Epidermal melanocyte (primary cell): Measurements from ENCODE around the gene GNG4.
"Not testable (repeated sequence)": the region's sequence is repeated elsewhere in the genome, so short reads cannot be mapped to it uniquely, and the experiment has no call there.

Experiments used
- DNase-seq: peaks from one replicate; pipeline ENCODE4 v3.0.0; 2011; ENCODE audit warnings: low spot score; ENCODE audit not compliant: insufficient read length

The GNG4 gene

DNA sequence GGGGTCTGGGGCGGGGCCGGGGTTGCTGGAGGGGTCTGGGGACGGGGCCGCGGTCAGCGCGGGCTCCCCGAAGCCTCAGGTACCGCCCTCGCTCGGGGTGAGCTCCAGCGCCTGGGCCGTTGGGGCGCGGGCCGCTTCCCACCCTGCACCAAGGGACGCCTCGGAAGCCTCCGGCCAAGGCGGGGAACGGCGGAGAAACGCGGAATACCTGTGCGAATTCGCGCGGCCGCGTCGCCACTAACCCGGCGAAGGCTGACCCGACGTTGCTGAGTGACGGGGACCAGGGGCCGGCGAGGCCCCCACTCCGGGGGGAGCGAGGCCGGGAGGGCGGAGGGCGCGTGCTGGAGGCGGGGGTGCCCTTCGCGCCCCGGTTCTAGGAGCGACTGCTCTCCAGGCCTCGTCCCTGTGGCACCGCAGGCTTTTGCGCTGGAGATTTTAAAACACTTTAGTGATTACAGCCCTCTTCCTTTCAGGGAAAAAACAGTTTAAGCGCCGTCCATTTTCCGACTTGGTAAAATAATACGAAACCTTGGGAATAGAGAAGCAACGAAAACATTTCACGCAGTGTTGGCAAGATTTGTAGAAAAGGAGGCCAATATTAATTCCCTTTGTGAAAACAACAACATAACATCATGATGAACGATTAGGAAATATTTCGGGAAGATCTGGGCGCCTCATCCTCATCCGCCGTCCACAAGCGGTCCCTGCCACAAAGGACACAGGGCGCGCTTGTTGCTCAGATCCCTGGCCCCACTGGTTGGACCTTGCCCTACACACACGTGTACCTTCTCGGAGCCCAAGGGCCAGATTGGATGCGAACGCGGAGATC lies 971 bp upstream of the GNG4 start:
- DNase-seq, result no peak

DNA sequence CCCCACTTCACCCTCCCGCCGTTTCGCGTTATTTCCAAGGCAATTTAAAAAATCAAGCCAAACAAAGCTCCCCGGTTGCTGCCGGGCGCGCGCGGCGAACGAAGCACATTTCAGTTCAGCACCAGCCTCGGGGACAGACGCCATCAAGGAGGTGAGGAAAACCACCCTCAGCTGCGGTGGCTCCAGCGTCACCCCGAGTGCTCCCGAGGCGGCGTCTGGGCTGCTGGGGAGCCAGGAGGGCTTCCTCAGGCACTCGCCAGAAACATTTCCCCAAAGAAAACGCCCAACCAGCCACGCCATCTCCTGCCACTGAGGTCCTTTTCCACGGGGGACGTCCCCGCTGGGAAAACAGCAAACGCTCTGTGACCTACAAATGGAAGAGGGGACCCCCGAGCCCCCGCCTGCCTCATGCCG lies 623 bp downstream of the GNG4 start:
- peak; percentile 36 for DNase-seq

DNA sequence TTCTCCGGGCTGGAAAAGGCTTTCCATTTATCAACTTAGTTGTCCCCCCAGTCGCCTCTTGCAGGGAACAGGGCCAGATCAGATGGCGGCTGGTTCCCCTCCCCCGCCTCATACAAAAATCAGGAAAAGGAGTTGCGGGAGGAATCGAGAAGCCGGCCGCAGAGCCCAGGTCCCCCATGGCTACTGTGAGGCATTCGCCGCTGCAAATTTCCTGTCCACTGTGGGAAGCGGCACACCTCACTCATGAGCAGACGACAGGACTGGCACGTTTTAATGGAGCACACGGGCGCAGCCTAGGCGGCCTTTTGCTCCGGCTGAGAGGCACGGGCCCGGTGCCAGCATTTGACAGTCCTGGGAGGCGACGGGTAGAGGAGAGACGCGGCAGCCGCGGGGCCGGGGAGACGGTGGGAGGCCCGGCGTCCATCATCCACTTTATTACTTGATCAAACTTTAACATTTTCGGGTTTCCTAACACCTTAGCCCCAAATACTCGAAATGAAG lies 1.1 kb downstream of the GNG4 start:
- no peak for DNase-seq

DNA sequence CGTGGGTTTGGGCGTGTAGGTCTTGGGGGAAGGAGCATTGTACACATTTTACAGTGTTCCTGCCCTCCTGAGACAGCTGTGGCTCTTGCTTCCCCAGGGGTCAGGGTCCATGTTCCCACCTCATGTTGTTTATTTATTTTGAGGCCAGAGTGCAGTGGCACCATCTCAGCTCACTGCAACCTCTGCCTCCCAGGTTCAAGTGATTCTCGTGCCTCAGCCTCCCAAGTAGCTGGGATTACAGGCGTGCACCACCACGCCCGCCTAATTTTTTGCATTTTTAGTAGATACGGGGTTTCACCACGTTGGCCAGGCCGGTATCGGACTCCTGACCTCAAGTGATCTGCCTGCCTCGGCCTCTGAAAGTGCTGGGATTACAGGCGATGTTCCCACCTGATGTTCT lies 2.0 kb downstream of the GNG4 start:
- DNase-seq, result not testable (repeated sequence)

DNA sequence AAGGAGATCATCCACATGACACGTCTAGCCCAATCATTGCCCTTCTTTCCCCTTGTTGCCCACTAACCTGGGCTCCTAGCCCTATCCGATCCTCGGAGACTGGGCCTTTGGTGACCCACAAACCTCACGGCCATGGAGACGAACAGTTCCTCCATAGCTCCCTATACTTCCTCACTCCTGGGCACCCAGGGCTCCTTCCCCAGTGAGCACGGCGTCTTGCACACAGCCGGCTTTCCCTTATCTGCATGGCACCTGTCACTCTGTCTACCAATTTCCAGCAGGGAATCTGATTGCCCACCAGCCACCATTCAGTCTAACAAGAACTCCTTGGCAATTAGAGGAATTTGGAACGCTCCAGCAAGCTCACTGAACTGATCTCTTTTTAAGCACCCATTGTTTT lies 3.1 kb downstream of the GNG4 start:
- DNase-seq, result no peak

DNA sequence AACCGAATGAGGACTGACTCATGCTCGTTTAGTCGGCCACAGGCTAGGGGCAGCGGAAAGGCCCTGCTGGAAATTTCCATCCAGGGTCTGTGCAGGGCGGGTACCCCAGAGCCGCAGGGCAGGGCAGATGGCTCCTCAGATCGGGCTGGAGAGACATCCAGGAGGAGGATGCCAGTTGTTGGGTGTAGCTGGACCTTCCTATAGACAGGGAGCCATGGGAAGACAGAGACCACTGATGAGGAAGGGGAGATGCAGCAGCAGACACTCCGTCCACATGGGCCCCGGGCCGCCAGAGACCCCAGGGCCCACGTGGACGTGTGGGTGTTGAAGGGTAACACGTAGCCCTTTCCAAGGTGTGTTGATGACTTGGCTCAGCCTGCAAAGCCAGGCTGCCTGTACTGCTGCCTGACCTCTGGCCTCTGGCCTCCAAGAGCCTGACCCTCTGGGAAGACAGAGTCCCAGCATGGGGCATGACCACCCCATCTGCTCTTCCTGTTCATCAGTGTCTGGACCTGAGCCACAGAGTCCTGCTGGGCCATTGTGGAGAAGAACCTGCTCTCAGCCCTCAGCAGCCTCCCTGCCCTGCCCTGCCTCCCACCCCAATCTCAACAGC lies 4.8 kb downstream of the GNG4 start:
- no peak for DNase-seq

DNA sequence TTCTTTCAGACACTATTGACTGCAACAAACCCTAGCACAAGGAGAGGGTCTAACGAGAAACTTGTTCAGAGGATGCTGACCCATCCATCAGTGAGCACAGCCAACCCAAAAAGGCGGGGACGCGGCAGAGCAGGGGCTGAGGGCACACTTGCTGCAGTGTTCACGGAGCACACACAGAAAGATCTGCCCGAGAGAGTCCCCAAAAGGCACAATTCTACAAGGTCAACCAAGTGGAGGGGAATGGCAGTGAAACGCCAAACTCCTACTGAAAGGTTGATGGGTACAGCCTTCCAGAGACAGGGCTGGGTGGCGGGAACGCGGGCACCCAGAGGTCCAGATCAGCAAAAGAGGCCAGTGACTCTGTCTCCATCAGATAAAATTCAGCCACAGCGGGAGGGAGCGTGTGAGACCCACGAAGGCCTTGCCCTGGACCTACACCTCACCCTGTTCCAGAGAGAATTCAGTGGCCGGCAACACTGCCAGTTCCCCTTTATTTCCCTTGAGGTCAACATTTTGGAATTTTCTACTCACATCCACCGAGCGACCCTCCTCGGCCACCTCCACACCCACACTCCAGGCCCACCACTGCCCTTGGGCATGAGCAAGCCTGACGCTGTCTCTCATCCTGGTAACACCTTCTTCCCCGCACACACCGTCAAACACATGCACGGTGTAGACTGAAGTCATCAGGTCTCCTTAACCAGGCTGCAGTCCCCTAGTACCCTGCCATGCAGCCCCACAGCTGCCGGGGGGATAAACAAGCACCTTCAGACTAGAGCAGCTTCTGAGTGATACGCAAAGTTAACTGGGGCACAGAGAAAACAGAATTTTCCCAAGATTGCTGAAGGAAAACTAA lies 5.5 kb downstream of the GNG4 start:
- DNase-seq, result no peak

DNA sequence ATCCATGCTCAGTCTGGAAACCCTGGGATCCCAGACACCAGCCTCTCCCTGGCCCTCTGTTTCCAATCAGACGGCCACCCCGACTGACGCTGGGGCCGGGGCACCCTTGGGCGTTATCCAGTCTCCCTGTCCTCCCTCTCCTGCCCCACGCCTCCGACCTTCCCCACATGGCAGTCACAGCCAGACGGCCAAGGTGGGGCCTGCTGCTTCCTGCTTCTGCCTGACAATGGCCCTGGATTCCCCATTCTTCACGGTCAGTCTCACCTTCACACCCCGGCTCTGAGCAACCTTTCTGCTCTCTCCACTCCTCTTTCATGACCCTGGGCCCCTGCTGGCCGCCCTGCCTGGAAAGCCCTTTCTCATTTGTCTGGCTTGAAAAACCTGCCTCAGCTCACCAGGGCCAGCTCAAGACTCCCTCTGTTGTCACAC lies 6.6 kb downstream of the GNG4 start:
- no peak for DNase-seq

DNA sequence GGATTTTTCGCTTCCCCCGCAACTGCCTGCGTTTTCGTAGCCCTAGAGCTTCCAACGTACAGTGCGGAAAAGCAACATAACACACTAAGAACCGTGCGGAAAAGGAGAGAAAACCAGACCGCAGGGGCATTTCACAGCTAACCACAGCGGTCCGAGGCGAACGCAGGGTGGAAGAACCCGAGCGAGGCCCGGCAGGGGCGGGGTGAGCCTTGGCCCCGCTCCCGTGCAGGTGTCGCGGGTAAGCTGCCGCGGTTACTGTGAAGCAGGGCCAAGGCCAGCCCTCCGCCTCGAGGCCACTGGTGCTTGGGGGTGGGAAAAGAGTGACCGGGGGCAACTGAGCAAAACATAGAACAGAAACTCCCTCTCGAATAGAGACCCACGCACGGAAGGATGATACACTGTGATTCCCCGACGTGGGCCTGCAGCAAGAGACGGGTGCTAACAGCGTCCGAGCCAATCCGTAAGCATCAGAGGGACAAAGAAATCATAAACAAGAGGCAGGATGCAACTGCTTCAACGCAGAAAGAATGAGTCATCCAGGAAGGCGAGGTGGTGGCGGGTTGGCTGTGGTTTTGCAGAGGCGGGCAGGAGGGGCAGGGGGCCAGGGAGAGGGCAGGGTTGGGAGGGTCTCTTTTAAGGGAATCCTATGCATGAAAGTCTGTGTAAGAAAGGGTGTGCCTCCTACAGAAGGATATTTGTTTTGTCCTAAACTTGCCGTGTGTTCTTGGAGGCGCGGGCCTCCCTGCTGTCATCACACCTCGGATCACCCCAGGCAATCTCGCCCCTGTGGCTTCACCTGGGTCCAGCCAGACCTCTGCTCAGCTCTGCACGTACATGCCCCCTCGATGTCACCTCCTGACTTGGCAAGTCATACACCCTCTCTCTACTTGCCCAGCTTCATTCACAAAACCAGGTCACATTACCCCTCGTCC lies 7.3 kb downstream of the GNG4 start:
- DNase-seq, result no peak

DNA sequence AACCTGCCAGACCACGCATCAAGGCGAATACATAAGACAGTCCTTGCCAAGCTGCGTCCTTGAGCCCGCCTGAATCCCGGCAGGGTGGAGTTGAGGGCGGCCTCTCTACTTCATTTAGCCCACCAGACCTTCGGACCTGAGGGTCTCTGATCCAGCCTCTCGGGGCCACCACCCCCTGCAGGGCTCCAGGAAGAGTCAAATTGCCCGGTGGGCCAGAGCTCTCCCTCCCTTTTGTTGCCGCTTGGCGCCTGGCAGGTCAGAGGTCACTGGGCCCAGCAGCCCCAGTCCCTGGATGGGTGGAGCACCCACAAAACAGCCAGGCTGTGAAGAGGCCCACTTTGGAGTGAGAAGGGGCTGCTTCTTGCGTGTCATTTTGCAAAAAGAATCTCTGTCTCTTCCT lies 9.0 kb downstream of the GNG4 start:
- no peak for DNase-seq

DNA sequence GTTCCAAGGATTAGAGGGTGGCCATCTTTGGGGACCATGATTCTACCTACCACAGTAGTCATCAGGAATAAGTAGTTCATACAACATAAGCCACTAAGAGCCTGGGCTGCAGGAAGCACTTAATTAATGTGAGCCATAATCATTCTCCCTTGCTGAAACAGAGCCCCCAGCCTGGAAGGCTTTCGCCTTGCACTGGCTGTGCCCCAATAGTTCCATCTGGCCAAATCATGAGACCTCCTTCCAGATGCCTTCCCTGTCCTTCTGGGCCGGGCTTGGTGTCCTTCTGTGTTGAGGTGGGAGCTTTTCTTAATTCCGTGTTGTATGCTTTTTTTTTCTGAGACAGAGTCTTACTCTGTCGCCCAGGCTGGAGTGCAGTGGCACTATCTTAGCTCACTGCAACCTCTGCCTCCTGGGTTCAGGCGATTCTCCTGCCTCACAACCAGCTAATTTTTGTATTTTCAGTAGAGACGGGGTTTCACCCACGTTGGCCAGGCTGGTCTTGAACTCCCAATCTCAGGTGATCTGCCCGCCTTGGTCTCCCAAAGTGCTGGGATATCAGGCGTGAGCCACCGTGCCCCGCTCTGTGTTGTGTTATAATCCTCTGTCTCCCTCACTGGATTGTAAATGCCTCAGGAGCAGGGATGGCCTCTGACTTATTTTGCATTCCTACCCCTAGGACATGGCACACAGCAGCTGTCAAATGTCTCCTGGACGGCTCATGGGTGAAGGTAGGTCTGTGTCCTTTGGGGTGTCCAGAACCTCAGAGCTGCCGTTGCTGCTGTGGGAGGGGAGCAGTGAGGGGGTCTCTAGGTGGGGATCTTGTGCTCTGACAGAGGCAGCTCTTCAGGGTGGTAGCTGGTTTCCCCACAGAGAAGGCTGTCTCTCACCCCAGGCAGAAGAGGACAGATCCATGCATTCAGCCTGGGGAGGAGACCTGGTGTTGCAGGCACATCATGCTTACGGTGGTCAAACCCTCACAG lies 10.1 kb downstream of the GNG4 start:
- no peak for DNase-seq

DNA sequence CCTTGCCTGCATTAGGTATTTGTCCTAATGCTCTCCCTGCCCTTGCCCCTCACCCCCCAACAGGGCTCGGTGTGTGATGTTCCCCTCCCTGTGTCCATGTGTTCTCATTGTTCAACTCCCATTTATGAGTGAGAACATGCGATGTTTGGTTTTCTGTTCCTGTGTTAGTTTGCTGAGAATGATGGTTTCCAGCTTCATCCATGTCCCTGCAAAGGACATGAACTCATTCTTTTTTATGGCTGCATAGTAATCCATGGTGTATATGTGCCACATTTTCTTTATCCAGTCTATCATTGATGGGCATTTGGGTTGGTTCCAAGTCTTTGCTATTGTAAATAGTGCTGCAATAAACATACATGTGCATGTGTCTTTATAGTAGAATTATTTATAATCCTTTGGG lies 11.0 kb downstream of the GNG4 start:
- not testable (repeated sequence) for DNase-seq

DNA sequence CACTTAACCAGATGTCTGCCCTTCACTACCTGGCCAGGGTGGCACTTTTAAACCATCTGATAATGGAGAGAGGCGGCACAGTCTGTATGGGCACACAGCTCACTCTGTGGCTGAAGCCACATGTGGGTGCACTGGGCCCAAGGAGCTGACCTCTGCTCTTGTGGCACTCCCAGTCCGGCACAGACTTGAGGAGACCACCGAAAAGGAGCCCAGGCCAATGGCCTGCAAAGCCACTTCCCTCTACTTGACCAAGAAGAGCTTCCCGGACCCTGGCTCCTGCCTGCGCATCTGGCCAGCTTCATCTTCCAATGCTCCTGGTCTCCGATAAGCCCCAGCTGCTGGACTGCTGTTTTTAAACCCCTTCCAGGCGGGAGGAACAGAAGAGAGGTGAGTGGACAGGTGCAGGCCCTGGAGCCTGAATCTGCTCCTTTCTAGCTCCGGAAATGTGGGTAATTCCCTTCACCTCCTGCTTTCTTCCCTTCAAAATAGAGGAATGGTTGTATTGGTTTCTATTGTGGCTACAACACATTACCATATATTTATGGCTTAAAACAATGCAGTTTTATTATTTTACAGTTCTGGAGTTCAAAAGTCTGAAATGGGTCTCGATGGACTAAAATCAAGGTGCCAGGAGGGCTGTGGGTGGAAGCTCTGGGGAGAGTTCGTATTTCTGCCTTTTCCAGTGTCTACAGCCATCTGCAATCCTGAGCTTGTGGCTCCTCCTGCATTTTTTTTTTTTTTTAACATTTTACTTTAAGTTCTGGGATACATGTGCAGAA lies 11.6 kb downstream of the GNG4 start:
- no peak for DNase-seq

DNA sequence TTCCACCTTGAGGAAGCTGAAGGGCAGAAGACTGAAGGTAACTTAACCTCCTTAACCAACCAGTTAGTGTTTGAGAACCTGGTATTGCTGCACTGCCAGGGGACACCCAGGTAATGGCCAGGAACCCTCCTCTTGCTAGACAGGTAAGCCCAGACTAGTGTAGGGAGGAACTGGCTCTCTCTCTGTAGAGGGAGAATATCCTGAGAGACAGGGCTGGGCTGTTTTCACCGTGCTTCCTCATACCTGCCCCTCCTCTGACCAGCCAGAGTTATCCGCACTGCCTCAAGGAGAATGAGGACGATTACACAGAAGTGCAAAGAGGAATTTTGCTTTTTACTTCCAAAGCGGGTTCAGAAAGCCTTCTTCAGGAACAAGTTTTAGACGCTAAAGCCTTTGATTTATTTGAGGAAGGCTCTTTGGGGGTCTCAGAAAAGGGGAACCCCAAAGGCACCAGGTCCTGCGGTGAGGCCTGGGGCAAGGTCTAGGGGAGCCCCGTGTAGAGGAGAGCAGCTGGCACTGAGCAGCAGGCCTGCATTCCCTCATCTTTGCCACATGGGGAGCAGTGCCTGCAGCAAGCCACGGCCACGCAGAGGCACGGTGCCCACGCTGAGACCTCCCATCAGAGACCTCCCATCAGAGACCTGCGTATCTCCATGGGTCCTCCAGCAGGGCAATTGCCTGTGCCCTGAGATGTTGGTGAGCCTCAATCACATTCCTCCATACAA lies 13.5 kb downstream of the GNG4 start:
- DNase-seq, result no peak

DNA sequence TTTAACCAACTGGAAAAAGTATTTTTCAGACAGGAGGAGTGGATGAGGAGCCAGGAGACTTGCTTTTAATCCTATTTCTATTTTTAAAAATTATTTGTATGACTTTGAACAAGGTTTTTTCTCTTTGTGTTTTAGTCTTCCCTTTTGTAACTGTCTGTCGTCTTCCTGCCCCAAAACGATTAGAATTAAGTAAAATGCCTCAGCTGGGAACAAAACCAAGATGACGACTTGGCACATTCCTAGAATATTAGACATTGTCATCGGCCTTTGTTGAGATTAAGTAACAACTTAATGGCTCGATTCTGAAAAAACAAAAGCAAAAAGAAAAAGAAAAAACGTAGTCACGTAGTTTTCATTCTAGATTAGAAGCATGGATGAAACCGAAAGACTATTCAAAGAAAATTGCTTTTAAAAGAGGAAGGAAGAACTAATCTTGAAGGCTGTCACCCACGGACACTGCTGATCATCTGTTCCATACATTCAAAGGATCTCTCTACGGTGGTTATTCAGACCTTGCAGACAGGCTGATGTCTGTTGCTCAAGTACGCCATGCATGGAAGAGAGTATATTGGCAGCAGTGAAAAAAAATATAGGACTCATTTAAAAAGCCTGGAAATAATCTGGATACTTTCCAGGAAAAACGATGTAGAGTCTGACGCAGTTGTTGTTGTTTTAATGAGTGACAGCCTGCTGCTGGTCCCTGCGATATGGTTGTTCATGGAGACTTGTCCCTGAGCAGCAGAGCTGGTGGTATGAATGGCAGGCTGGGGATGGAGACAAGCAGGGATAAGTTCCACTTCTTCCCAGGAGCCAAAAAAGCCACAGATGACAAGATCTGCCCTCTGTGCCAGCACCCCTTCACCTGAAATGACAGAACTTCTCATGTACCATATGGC lies 16.8 kb downstream of the GNG4 start:
- peak; percentile 50 for DNase-seq

DNA sequence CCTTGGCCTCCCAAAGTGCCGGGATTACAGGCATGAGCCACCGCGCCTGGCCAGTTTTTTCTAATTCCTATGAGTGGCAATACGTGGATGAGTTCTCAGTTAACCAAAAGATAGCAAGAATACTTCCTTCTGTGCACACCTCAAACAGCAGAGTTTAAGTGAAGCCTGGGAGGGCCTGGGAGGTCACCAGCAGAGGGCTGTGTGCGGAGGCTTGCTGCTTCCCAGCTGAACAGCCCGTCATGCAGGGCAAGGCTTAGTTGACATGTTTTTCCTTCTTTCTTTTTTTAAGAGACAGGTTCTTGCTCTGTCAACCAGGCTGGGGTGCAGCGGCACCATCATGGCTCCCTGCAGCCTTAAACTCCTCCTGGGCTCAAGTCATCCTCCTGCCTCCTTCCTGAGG lies 17.8 kb downstream of the GNG4 start:
- DNase-seq, result no peak

DNA sequence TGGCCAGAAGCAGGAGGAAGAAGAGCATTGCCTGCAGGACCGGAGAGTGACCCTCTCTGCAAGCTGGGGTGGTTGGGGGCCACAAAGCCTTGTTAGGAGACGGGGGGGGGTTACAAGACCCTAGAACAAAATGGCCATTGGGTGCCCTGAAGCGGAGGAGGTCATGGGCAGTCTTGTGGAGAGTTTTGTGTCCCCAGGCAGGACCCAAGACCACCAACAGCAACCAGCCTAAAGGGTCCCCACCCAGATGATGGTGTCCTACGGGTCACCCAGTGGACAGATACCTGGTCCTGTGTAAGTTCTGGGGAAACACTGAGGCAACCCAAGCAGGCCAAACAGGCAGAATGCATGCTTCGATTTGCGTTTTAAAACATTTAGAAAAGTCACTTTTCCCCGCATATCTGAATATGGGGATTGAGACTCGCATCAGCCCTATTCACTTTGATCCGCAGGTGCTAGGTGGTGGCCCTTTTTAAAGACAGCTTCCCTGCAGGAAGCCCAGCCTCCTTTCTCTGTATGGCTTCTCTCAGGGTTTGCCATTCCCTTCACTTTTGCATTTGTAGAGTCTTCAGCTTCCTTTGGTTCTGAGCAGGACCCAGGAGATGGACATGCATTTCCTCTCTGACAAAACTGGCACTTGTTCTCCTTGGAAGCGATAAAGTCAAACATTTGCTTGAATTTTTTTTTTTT lies 21.1 kb downstream of the GNG4 start:
- no peak for DNase-seq
